IMR-90 (cell line): ENCODE results near the gene PELO. TPM values are rescaled to one million over a fixed set of nuclear protein-coding genes. Genes with fewer than 3 reads are reported as not detected.

Experiments
- ATAC-seq: fragments of 200-7000 bp; cut with Tn5 transposase; 2 replicates; pipeline ENCODE4 v1.9.1; 2020; ENCODE audit warnings: low read depth, mild to moderate bottlenecking, moderate library complexity
- BruUV-seq: library from RNA; stranded (reverse); fragments of 400-500 nt; replicated peaks from 2 replicates; lab custom pipeline; 2021; lab: Mats Ljungman, UMichigan
- CTCF ChIA-PET: fragments of 300-600 bp; formaldehyde crosslinking; extraction: SDS; loops from one replicate; lab custom pipeline; 2021; ENCODE audit warnings: antibody characterized with exemption; lab: Yijun Ruan, JAX
- POLR2A ChIA-PET: fragments of 300-600 bp; sonication (Branson Sonifier 250); formaldehyde crosslinking; loops from one replicate; lab custom pipeline; 2022; ENCODE audit warnings: antibody characterized with exemption; ENCODE audit not compliant: unreplicated experiment; lab: Charles Lee
- DNase-seq: peaks from one replicate; pipeline ENCODE4 v3.0.0; 2013
- H2AFZ ChIP-seq: replicated peaks from 2 replicates; pipeline ENCODE3; 2013; ENCODE audit warnings: low read length, mild to moderate bottlenecking; ENCODE audit not compliant: poor library complexity
- H2AK5ac ChIP-seq: 2 replicates; pipeline ENCODE4 v1.6.1; 2013; ENCODE audit warnings: low read depth, low read length, inconsistent platforms
- H2AK9ac ChIP-seq: replicated peaks from 2 replicates; pipeline ENCODE3; 2013; ENCODE audit warnings: mild to moderate bottlenecking, low read depth, low read length, moderate library complexity; ENCODE audit not compliant: poor library complexity
- H2BK120ac ChIP-seq: 2 replicates; pipeline ENCODE4 v1.6.1; 2013; ENCODE audit warnings: low read depth, low read length, inconsistent platforms
- H2BK15ac ChIP-seq: 3 replicates; pipeline ENCODE4 v1.6.1; 2013; ENCODE audit warnings: low read depth, low read length, inconsistent platforms
- H2BK20ac ChIP-seq: 2 replicates; pipeline ENCODE4 v1.6.1; 2013; ENCODE audit warnings: low read depth, mild to moderate bottlenecking, inconsistent platforms, low read length, moderate library complexity
- H2BK5ac ChIP-seq: 2 replicates; pipeline ENCODE4 v1.6.1; 2013; ENCODE audit warnings: mild to moderate bottlenecking, low read depth, low read length, inconsistent platforms; ENCODE audit not compliant: poor library complexity, severe bottlenecking
- H3K14ac ChIP-seq: replicated peaks from 2 replicates; pipeline ENCODE4 v1.6.1; 2013; ENCODE audit warnings: low read depth, low read length, inconsistent platforms
- H3K18ac ChIP-seq: 2 replicates; pipeline ENCODE4 v1.6.1; 2013; ENCODE audit warnings: low read depth, low read length, control low read depth
- H3K23ac ChIP-seq: 2 replicates; pipeline ENCODE4 v1.6.1; 2013; ENCODE audit warnings: low read depth, low read length, inconsistent platforms
- H3K27ac ChIP-seq: 2 replicates; pipeline ENCODE4 v1.5.1; 2013; ENCODE audit warnings: mild to moderate bottlenecking, control low read depth, low read length; ENCODE audit not compliant: insufficient read depth
- H3K27me3 ChIP-seq: 2 replicates; pipeline ENCODE4 v1.6.1; 2013; ENCODE audit warnings: low read length; ENCODE audit not compliant: control insufficient read depth, insufficient read depth
- H3K36me3 ChIP-seq: 2 replicates; pipeline ENCODE4 v1.6.1; 2013; ENCODE audit warnings: low read length, mixed read lengths; ENCODE audit not compliant: control insufficient read depth, insufficient read depth
- H3K4ac ChIP-seq: 2 replicates; pipeline ENCODE4 v1.6.1; 2013; ENCODE audit warnings: low read depth, low read length, inconsistent platforms
- H3K4me1 ChIP-seq: 2 replicates; pipeline ENCODE4 v1.6.1; 2013; ENCODE audit warnings: low read length, mixed read lengths; ENCODE audit not compliant: control insufficient read depth, insufficient read depth
- H3K4me2 ChIP-seq: 2 replicates; pipeline ENCODE4 v1.6.1; 2013; ENCODE audit warnings: low read depth, mild to moderate bottlenecking, control low read depth, low read length, moderate library complexity
- H3K4me3 ChIP-seq: 2 replicates; pipeline ENCODE4 v1.5.1; 2013; ENCODE audit warnings: low read depth, mild to moderate bottlenecking, control low read depth, low read length, moderate library complexity; ENCODE audit not compliant: insufficient read depth
- H3K56ac ChIP-seq: 2 replicates; pipeline ENCODE4 v1.6.1; 2013; ENCODE audit warnings: low read length, inconsistent platforms; ENCODE audit not compliant: insufficient read depth; ENCODE audit errors: extremely low read depth
- H3K79me1 ChIP-seq, 2 experiments: 2 replicates each; pipeline ENCODE4 v1.6.1; 2013; ENCODE audit warnings: low read length in 2 of 2, inconsistent platforms in 1 of 2, low read depth in 1 of 2
- H3K9ac ChIP-seq: 2 replicates; pipeline ENCODE4 v1.6.1; 2013; ENCODE audit warnings: low read depth, low read length, control low read depth
- H3K9me1 ChIP-seq: 2 replicates; pipeline ENCODE4 v1.6.1; 2013; ENCODE audit warnings: low read length, inconsistent platforms; ENCODE audit not compliant: insufficient read depth
- H3K9me3 ChIP-seq: 2 replicates; pipeline ENCODE4 v1.6.1; 2013; ENCODE audit warnings: low read length; ENCODE audit not compliant: control insufficient read depth, insufficient read depth
- H4K20me1 ChIP-seq: 2 replicates; pipeline ENCODE4 v1.6.1; 2013; ENCODE audit warnings: low read length, inconsistent platforms; ENCODE audit not compliant: insufficient read depth
- H4K5ac ChIP-seq: 2 replicates; pipeline ENCODE4 v1.6.1; 2013; ENCODE audit warnings: mild to moderate bottlenecking, low read depth, low read length, control low read depth
- H4K8ac ChIP-seq, 2 experiments: 2 replicates each; pipeline ENCODE4 v1.6.1; 2013; ENCODE audit warnings: low read depth in 2 of 2, low read length in 2 of 2, control low read depth in 1 of 2, inconsistent platforms in 1 of 2
- H4K91ac ChIP-seq: 2 replicates; pipeline ENCODE4 v1.6.1; 2013; ENCODE audit warnings: low read depth, low read length, inconsistent platforms; ENCODE audit not compliant: insufficient read depth
- BHLHE40 ChIP-seq: fragments of 150-350 bp; IDR thresholded peaks from 2 replicates; pipeline ENCODE4 v1.6.1; 2016; ENCODE audit warnings: mild to moderate bottlenecking, low read depth, low read length
- CHD1 ChIP-seq: IDR thresholded peaks from 2 replicates; pipeline ENCODE4 v1.6.1; 2012; ENCODE audit warnings: low read depth, low read length, improper control_type of control experiment
- ELK1 ChIP-seq: fragments of 150-350 bp; IDR thresholded peaks from 2 replicates; pipeline ENCODE4 v1.6.1; 2016; ENCODE audit warnings: low read depth, mild to moderate bottlenecking, low read length, moderate library complexity, borderline replicate concordance
- FOS ChIP-seq: fragments of 150-350 bp; IDR thresholded peaks from 2 replicates; pipeline ENCODE4 v1.6.1; 2016; ENCODE audit warnings: low read depth, low read length
- MAZ ChIP-seq: IDR thresholded peaks from 2 replicates; pipeline ENCODE4 v1.6.1; 2012; ENCODE audit warnings: low read depth, mild to moderate bottlenecking, low read length, improper control_type of control experiment, moderate library complexity, borderline replicate concordance
- NFE2L2 ChIP-seq: fragments of 150-350 bp; IDR thresholded peaks from 2 replicates; pipeline ENCODE4 v1.6.1; 2016; ENCODE audit warnings: low read depth, mild to moderate bottlenecking, low read length
- WGBS, 2 experiments: methylation state at CpG; one replicate each; pipeline versions ENCODE4 v1.1.5 to v1.1.7; 2013; ENCODE audit warnings: missing lambda C conversion rate in 2 of 2; ENCODE audit not compliant: insufficient read length in 1 of 2; ENCODE audit errors: extremely low coverage in 2 of 2; 5-methylcytosine and 5-hydroxymethylcytosine counted together
- dilution Hi-C: fragments of 300-500 bp; cut with HindIII; formaldehyde crosslinking; loops from one replicate; pipeline ENCODE4 v1.14.3; 2018; ENCODE audit warnings: low sequenced_read_pairs; ENCODE audit not compliant: unreplicated experiment
- in situ Hi-C: fragments of 300-500 bp; cut with MboI; formaldehyde crosslinking; loops from 3 replicates; pipeline ENCODE4 v1.14.3; 2019; ENCODE audit warnings: low sequenced_read_pairs, inconsistent platforms, mixed read lengths
- intact Hi-C: fragments of 100-400 bp; cut with micrococcal nuclease; formaldehyde crosslinking; loops from 2 replicates; pipeline ENCODE4 v1.10.0; 2022
- polyA plus RNA-seq, 3 experiments: library from polyadenylated mRNA; depleted of rRNA; stranded (reverse); fragments of >200 nt; gene quantifications; 2 replicates each; pipeline ENCODE4 v1.2.3, GENCODE V29; 2012; ENCODE audit warnings: low replicate concordance in 1 of 3
- total RNA-seq: library from RNA; depleted of rRNA; stranded (reverse); fragments of >200 nt; gene quantifications from 2 replicates; pipeline ENCODE4 v1.2.3, GENCODE V29; 2012

Gene PELO
- total and polyA plus RNA-seq, 2 of the 4 experiments (the other 2 are of a cell fraction) = 42.4 to 48.9 TPM

GRCh38 chr5:52800394-52801213 is 12.9 kb downstream of the PELO start:
- WGBS, 2 experiments = 0% methylated on average over 4 of the region's 31 CpGs; no CpG with 5 or more reads in 1 of the 2 experiments
- TF ChIP-seq CHD1 (peak; percentile 95; the same call in 1 of the 2 replicates), FOS (no peak; the same call in 1 of the 2 replicates), BHLHE40 (peak; percentile 23; the same call in 1 of the 2 replicates), MAZ (no peak), ELK1 (no peak), NFE2L2 (peak; percentile 78)
- Histone ChIP-seq H4K20me1 (peaks cover 39% of the 10 kb centered on the region), H3K9me3 (no peaks in the 10 kb centered on the region), H4K91ac (peak overlapping the region; percentile 96), H2AK5ac (peak overlapping the region; percentile 98), H3K79me1 (peaks cover 0 to 26% of the 10 kb centered on the region in 2 experiments; a peak in 3 of 4 replicates), H4K8ac (peak overlapping the region; percentile 79 to 96), H2BK15ac (peak overlapping the region; percentile 51; the same call in 2 of the 3 replicates), H3K36me3 (peaks cover 13% of the 10 kb centered on the region), H3K14ac (peak overlapping the region; percentile 99), H3K4me1 (peaks cover 2% of the 10 kb centered on the region; the same call in 1 of the 2 replicates), H2AK9ac (peak overlapping the region; percentile 99), H3K4ac (peak overlapping the region; percentile 100), H3K23ac (peak overlapping the region; percentile 96), H3K27me3 (no peaks in the 10 kb centered on the region), H3K9ac (peak overlapping the region; percentile 91), H3K27ac (peak overlapping the region; percentile 95), H3K18ac (peak overlapping the region; percentile 58), H3K4me3 (peak overlapping the region; percentile 56), H2BK120ac (peak overlapping the region; percentile 86), H2BK20ac (peak overlapping the region; percentile 54), H3K4me2 (peak overlapping the region; percentile 75), H3K56ac (peak overlapping the region; percentile 79), H2BK5ac (peak overlapping the region; percentile 97), H2AFZ (peak overlapping the region; percentile 87), H4K5ac (peak overlapping the region; percentile 65), H3K9me1 (peaks cover 3% of the 10 kb centered on the region; the same call in 1 of the 2 replicates)
- dilution Hi-C loops (no loop called here), intact Hi-C loops (loop anchor here (1.0 to 2.0 kb wide), 3 partner anchors 38 to 114 kb away; no protein-coding TSS in a partner anchor), in situ Hi-C loops (loop anchor here (5.0 kb wide), 1 partner anchor 37 kb away; no protein-coding TSS in a partner anchor)
- CTCF ChIA-PET = interaction anchor here (0.9 to 1.3 kb wide), 5 partner anchors 9 to 39 kb away, joined by 3 to 4 read pairs (median 3); partner anchors contain the start of genes ITGA1 and PELO
- peak; percentile 54 for ATAC-seq
- POLR2A ChIA-PET = interaction anchor here (0.6 to 1.9 kb wide), 5 partner anchors 10 to 77 kb away, joined by 3 to 13 read pairs (median 4); no protein-coding TSS in a partner anchor
- DNase-seq = peak; percentile 82
- BruUV-seq = no TSS peak
